GM18499 (cell line): Measurements from ENCODE around the gene SLC17A9.
"Not testable (repeated sequence)": the region's sequence is repeated elsewhere in the genome, so short reads cannot be mapped to it uniquely, and the experiment has no call there.

ENCODE experiments used
- ATAC-seq: cut with Tn5 transposase; IDR thresholded peaks from one replicate; pipeline ENCODE4 v1.9.1; 2021; ENCODE audit warnings: moderate number of reproducible peaks; ENCODE audit not compliant: insufficient read depth, unreplicated experiment

The SLC17A9 gene

DNA sequence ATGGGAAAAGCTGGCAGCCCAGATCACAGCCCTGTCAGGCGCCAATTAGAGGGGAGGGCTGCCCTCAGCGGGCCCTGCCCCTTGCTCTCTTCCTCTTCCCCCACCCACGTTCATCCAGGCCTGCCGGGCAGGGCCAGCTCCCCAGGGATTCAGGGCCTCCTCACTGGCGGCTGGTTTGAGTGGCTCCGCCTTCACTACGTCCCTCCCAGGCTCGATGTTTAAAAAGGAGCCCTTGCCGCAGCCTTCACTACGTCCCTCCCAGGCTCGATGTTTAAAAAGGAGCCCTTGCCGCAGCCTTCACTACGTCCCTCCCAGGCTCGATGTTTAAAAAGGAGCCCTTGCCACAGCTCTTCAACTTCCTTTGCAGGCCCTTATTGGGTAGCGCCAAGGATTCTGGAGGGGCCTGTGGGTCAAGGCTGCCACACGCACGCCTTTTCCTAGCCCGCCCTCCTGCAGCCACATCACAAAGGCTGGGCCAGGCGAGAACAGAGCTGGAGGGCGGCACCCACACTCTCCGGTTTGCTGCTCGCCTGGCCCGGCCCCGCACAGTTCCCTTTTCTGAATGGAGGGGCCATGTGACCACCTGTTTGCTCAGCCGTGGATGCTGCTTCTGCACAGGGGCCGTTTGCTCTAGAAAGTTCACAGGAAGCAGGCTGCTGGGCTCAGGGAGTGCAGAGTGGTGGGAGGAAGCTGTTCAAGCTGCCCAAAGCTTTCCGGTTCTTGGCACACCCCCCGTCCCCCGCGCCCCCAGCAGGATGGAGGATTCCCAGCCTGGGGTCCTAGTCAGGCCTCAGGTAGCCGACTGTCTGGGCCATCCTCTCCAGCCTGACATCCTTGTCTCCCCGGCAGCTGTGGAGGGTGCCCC, 1.6 kb downstream of the SLC17A9 start:
- peak; percentile 59 for ATAC-seq

DNA sequence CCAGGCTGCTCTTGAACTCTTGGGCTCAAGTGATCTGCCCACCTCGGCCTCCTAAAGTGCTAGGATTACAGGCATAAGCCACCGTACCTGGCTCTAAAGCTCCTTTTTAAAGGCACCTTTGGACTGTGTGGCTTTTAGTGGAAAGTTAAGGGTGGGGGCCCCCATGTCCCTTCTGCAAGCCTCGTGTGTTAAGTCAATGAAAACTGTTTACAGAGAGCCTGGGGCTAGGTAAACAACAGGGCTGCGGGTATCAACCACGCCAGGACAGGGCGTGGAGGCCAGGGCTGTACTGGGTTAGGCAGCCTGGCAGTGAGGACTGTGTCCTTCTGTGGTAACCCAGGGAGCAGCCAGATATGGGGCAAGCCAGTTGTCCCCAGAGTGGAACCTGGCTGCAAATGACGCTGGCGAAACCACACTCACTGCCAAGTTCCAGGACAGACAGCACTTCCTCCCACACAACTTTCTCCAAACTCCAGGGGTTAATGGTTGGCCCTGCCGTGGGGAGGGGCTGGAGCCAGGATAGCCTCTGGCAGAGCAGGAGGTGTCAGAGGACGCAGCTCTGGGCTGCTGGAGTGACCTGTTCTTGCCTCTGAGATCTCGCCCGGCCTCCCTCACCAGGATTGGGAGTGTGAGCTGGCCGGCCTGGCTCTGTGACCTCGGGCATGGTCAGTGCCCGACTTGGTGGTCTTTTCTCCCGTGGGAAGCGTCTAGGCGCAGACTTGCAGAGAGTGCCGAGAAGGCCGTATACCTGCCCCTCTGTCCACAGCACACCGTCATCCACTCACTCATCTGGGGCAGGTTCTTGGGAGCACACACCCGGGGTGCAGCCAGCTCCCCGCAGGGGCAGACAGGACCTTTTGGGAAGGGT, 3.2 kb downstream of the SLC17A9 start:
- ATAC-seq, result no peak

DNA sequence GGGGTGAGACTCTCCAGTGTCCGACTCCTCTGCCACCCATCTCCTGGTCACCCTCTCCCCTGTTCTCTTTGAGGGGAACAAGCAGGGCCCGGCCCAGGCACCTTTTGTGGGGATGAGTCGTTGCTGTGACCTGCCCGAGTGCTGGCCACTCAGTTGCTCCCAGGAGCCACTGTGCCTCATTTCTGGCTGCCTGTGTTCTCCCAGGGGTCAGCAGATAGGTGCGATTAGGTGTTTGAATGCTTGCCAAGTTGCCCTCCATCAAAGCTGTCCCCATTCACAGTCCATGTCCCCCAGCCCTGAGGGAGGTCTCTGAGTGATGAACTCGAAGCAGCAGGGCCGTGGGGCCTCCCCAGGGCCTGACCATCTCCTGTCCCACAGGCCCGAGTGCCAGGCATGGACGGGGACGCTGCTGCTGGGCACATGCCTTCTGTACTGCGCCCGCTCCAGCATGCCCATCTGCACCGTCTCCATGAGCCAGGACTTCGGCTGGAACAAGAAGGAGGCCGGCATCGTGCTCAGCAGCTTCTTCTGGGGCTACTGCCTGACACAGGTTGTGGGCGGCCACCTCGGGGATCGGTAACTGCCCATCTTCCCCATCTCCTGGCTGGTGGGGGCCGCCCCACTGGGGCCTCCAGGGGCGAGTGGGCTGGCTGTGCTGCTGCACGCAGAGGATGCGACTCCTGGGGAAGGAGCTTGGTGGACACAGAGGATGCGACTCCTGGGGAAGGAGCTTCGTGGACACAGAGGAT, 4.1 kb downstream of the SLC17A9 start:
- ATAC-seq, result no peak

DNA sequence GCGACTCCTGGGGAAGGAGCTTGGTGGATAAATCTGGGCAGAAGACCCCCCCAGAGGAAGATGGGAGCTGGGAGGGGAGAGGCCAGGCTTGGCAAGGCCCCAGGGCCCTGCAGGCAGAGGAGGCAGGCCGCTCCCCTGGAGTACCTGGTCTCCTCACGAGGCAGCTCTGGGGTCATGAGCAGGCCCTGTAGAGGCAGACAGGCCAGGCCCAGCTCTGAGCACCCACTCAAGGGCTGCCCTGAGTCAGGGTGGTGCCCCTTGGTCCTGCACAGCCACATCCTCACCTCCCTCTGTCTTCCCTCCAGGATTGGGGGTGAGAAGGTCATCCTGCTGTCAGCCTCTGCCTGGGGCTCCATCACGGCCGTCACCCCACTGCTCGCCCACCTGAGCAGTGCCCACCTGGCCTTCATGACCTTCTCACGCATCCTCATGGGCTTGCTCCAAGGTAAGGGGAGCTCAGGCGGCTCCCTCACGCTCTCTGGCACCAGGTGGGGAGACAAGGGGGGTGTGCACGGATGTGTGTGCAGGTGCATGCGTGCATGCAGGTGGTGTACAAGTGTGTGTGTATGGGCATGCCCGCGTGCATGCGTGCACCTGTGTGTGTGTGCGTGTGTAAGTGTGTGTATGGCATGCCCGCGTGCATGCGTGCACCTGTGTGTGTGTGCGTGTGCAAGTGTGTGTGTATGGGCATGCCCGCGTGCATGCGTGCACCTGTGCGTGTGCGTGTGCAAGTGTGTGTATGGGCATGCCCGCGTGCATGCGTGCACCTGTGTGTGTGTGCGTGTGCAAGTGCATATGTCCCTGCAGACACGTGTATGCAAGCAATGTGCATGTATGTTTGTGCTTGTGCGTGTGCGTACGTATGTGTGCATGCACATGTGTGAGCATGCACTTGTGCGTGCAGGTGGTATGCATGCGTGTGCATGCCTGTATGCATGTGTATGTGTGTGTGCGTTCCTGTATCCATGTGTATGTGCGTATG, 4.9 kb downstream of the SLC17A9 start:
- no peak for ATAC-seq

DNA sequence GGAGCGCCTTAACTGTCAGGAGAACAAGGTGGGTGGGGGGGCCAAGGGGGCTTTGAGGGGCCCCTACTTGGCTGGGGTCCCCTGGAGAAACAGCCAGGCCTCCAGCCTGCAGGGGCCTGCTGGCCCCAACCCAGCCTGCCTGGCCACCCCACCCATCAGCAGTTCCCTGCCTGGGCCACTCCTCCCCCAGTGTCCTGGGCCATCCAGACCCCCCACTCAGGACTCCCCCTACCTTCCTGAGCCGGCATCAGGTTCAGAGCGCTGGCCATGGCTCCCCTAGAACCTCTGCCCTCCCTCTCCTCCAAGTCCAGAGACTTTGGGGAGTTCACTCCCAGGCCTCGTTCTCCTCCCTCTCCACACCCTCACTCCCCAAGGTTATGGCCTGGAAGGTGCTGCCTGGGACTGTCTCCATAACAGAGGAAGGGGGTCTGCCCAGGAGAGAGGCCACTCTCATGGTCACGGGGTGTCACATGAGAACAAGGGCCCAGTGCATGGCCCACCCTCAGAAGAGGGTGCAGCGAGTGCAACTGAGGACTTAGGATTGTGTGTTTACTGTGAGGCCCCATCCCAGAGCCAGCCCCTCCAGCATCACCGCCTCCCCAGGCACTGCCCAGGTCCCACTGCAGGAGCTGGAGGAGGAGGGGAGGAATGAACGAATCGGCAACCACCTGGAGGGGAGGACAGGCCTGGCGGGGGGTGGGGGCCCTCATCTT, 6.0 kb downstream of the SLC17A9 start:
- no peak for ATAC-seq

DNA sequence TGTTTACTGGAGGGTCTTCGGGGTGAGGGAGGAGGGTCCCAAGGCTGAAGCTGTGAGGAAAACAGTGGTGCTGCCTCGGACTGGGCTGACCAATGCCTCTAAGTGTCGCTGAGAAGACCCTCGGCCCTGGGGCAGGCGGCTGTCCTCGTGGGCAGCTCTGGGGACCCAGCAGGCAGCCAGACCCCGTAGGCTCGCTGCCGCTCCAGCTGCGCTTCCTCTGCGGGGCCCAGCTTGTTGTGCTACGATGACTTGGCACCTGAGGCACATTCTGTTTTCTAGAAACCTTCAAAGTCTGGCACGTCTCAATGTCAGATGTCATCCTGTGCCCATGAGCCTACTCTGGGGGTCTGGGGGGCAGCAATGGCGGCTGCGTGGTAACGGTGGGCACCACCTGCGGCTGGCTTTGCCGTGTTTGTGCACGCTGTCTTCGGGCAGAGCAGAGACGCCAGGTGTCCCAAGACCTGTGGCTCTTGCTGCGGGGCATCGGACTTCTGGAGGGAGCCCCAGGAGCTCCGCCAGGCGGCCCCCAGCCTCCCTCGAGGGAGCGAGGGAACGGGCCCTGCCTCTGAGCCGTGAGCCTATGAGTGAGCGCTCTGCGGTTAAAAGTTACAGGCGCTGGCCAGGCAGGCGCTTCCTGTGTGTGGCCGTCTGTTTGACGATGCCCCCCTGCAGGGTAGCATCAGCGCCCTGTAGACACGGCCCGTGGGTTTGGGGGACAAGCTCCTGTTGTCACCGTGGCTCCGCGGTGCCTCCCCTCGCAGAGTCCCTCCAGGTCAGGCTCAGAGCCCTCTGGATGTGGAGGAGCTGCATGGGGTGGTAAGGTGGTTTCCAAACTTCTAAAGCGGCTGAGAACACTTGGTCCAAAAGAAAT, 6.8 kb downstream of the SLC17A9 start:
- ATAC-seq, result no peak

DNA sequence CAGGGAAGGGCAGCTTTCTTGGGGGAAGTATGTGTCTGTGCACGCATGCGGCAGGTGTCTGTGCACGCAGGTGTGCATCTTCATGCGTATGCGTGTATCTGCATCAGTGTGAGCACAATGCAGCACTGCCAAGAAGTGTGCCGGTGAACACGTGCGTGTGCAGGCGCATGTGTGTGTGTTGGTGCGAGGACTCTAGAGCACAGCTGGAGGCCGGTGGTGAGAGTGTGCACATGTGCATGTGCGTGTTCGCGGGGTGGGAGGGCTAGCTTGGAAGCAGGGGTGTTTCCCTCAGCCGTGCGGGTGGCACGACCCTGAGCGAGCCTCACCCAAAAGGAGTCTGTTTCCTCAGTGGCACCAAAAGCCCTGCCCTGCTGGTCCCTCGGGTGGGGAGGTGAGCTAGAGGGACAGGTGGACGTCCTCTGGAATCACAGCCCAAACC, 7.5 kb downstream of the SLC17A9 start:
- ATAC-seq, result no peak

DNA sequence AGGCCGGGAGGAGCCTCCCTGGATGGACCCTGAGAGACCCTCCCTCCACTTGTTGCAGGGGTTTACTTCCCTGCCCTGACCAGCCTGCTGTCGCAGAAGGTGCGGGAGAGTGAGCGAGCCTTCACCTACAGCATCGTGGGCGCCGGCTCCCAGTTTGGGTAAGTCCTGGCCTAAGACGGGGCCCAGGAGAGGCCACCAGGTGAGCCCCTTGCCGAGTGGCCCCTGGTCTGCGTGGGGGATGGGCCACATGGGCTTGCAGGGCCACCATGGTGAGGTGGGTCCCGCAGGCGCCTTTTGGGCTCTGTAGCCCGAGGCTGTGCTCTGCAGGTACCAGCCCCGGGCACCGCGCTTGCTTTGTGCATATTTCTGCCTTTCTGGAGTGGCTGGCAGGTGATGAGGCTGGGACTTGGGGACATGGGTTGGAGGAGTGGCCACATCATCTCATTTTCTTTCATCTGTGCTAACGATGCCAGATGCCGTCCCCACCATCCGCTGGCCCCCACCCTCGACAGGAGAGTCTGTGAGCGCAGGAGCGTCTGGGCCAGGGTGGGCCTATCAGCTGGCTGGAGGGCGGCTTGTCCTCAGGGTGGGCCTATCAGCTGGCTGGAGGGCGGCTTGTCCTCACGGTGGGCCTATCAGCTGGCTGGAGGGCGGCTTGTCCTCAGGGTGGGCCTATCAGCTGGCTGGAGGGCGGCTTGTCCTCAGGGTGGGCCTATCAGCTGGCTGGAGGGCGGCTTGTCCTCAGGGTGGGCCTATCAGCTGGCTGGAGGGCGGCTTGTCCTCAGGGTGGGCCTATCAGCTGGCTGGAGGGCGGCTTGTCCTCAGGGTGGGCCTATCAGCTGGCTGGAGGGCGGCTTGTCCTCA, 8.2 kb downstream of the SLC17A9 start:
- not testable (repeated sequence) for ATAC-seq

DNA sequence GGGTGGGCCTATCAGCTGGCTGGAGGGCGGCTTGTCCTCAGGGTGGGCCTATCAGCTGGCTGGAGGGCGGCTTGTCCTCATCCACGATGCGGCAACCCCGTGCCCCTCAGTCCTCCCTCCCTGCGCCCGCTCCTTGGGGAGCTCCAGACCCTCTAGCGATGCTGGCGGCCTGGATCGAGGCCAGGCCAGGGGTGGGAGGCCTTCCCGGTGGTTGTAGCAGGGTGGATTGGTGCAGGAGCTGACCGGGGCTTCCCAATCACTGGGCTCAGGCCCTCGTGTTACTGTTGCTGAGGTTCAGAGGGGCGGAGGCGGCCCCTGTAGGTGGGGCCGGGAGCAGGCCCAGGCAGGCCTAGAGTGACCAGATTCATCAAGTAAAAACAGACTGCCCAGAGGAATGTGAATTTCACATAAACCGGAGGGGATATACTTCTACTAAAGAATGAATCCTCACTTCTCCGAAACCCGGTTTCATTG, 8.8 kb downstream of the SLC17A9 start:
- no peak for ATAC-seq

DNA sequence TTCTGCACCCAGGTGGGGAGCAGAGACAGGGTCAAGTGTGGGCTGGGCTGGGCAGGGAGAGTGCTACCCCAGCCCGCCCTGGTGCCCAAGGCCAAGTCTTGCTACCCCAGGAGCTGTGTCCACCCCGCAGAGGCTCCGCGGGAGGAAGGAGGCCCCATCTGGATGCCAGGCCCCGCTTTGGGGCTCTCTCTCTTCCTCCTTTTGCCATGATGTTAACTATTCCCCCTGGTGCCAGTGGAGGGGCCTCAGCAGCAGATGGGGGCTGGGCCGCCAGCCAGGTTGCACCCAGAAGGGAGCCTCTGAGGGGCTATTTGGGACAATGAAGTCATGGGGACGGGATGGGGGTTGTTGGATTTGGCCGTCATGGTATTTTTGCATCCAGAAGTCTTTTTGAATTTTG, 9.3 kb downstream of the SLC17A9 start:
- no peak for ATAC-seq

DNA sequence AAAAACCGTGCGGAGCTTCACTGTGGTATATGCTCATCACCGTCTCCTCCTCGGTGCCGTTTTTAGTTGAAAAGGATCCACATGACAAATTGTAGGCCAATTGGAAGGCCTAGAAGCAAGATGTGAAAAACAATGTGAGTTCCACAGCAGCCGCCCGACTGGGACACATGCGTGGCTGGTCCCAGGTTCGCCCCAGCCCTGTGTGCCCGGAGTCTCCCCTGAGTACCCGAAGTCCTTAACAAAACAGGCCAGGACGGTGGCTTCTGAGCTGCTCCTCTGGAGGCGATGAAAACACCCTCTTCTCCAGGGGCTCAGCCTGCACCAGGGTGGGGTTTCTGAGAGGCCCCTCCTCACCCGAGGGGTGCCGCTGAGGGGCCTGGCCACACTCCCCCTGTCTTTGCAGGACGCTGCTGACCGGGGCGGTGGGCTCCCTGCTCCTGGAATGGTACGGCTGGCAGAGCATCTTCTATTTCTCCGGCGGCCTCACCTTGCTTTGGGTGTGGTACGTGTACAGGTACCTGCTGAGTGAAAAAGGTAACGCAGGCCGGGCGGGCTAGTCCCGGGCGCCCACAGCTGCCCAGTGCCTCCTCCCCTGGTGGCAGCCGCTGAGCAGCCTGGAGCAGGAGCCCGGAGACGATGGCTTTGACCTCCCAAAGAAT, 9.8 kb downstream of the SLC17A9 start:
- no peak for ATAC-seq

DNA sequence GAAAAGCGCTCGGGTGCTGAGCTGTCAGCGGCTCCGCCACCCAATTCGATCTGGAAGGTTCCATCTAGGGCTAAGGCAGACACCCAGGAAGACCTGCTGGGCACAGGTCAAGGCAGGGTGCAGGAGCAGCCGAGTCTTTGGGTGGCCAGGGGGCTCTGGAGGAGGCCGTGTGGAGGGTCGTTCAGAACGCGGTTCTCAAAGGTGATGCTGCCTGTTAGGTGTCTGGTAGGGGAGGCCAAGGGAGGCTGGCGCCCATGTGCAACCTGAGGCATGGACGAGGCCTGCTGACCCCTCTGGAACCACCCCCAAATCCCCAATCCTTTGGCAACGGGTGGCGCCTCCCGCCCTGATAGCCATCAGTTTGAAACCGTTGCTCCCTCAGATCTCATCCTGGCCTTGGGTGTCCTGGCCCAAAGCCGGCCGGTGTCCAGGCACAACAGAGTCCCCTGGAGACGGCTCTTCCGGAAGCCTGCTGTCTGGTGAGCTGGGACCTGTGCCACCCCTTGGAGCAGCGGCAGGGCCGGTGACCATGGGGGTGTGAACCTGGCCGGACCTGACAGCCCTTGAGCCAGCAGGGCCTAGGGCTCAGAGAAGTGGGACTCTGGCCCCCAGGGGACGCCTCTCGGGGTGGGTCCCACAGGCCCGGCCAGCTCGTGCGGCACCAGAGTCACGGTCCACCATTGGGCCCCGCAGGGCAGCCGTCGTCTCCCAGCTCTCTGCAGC, 10.5 kb downstream of the SLC17A9 start:
- ATAC-seq, result no peak

DNA sequence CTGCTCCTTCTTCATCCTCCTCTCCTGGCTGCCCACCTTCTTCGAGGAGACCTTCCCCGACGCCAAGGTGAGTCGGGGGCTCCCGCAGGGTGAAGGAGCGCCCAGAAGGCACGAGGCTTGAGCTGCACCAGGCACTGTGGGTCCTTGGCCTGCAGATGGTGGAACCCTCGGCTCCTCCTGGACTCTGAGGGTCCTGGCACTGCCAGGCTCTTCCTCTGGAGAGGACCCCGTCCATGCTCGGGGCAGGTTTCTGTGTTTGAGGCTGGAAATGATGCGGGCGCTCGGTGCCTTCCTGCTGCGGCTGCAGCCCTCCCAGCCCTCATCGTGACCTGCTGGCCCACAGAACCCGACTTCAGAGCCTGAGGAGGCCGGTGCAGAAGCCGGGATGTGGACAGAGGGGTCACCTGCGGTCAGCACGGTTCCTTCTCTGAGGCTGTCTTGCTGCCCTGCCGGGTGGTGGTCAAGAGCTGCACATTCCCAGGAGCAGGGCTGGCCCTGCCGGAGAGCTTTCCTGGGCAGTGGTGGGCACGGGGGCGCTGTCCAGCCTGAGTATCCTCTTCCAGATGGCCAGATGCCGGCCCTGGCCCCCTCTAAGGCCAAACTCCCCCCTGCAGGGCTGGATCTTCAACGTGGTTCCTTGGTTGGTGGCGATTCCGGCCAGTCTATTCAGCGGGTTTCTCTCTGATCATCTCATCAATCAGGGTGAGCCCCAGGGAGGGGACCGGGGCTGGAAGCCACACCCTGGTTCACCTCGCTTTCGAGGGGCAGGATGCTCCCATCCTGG, 11.3 kb downstream of the SLC17A9 start:
- ATAC-seq, result no peak

DNA sequence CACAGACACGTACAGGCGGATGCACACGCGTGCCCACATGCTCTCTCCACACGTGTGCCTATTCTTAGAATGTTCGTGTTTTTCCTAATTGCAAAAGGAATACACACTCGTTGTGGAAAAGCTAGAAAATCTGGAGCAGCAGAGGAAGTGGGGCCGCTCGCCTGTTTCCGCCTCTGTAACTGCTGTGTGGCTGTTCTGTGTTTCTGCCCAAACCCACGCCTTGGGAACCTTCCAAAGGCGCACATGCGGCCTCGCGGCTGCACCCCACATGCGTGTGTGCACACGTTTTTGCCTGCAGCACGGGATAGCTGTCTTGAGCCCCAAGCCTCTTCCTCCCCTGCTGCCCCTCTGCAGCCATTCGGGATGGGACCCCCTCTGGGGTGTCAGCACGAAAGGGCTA, 12.2 kb downstream of the SLC17A9 start:
- no peak for ATAC-seq

DNA sequence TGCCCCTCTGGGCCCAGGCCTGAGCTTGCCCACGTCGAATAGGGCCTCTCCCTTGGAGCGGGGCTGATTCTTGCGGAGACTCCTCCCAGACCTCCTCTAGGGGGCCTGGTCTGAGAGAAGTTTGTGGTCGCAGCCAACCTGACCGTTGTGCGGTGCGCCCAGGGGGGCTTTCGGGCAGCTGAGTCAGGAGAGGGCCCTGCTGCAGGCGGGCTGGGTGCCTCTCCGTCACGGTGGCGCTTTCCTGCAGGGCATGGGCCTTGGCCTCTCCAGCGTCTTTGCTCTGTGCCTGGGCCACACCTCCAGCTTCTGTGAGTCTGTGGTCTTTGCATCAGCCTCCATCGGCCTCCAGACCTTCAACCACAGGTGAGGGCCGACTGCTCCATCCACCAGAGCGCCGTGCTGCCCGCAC, 12.9 kb downstream of the SLC17A9 start:
- no peak for ATAC-seq
